ENCODE data around the gene PYM1. TPM values are rescaled to one million over a fixed set of nuclear protein-coding genes. Genes with fewer than 3 reads are reported as not detected.

The PYM1 gene
- total and polyA plus RNA-seq, 2 of the 8 experiments (the other 6 are each of a cell fraction or from before 2014, with no cell fraction given) = 38.7 to 58.5 TPM

DNA sequence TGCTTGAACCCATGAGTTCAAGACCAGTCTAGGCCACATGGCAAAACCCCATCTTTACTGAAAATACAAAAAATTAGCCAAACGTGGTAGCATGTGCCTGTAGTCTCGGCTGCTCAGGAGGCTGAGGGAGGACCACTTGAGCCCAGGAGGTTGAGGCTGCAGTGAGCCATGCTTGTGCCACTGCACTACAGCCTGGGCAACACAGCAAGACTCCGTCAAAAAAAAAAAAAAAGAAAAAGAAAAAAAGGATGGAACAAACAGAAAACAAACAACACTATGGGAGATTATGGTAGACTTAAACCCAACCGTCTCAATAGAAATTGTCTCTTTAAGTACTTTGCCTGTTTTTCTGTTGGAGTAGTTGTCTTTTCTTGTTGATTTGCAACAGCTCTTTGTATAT is 36.4 kb downstream of the PYM1 start (continued):
- TF ChIP-seq, protein P1, sequence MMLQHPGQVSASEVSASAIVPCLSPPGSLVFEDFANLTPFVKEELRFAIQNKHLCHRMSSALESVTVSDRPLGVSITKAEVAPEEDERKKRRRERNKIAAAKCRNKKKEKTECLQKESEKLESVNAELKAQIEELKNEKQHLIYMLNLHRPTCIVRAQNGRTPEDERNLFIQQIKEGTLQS (IDR thresholded peaks at IDR 0.05; ENCODE audit: insufficient read depth, low read depth, low read length) = no peak
- TF ChIP-seq SIX5 (IDR thresholded peaks at IDR 0.05; ENCODE audit: low read depth, low read length) = no peak

Measured in H1 (cell line).